Measurements from ENCODE around the gene ST6GALNAC3.

Gene ST6GALNAC3

GRCh38 chr1:76256289-76257223 is 182.0 kb downstream of the ST6GALNAC3 start:
- no peak for DNase-seq

- DNase-seq: no peak
Measured at GRCh38 chr1:76257823-76258222, 183.3 kb downstream of the ST6GALNAC3 start.

- no peak for DNase-seq
Measured at GRCh38 chr1:76259270-76259669, 184.7 kb downstream of the ST6GALNAC3 start.

- DNase-seq: no peak
Measured at GRCh38 chr1:76260279-76260678, 185.7 kb downstream of the ST6GALNAC3 start.

GRCh38 chr1:76262601-76263000 is 188.1 kb downstream of the ST6GALNAC3 start:
- no peak for DNase-seq

- no peak for DNase-seq
Measured at GRCh38 chr1:76264642-76265041, 190.1 kb downstream of the ST6GALNAC3 start.

- DNase-seq: no peak
Measured at GRCh38 chr1:76266762-76267161, 192.2 kb downstream of the ST6GALNAC3 start.

- DNase-seq: no peak
Measured at GRCh38 chr1:76267631-76268030, 193.1 kb downstream of the ST6GALNAC3 start.

- DNase-seq: peak; percentile 55
Measured at GRCh38 chr1:76268341-76268740, 193.8 kb downstream of the ST6GALNAC3 start.

GRCh38 chr1:76269155-76269554 is 194.6 kb downstream of the ST6GALNAC3 start:
- DNase-seq: peak; percentile 59

- no peak for DNase-seq
Measured at GRCh38 chr1:76274302-76274701, 199.8 kb downstream of the ST6GALNAC3 start.

GRCh38 chr1:76274718-76275117 is 200.2 kb downstream of the ST6GALNAC3 start:
- DNase-seq: no peak

- DNase-seq: no peak
Measured at GRCh38 chr1:76278711-76279100, 204.2 kb downstream of the ST6GALNAC3 start.

- DNase-seq: no peak
Measured at GRCh38 chr1:76279101-76279748, 204.7 kb downstream of the ST6GALNAC3 start.

GRCh38 chr1:76281306-76281705 is 206.8 kb downstream of the ST6GALNAC3 start:
- peak; percentile 73 for DNase-seq

GRCh38 chr1:76284842-76285241 is 210.3 kb downstream of the ST6GALNAC3 start:
- DNase-seq: no peak

- no peak for DNase-seq
Measured at GRCh38 chr1:76285578-76286135, 211.1 kb downstream of the ST6GALNAC3 start.

- no peak for DNase-seq
Measured at GRCh38 chr1:76287917-76288316, 213.4 kb downstream of the ST6GALNAC3 start.

GRCh38 chr1:76288758-76289483 is 214.4 kb downstream of the ST6GALNAC3 start:
- DNase-seq: no peak

GRCh38 chr1:76289692-76290091 is 215.1 kb downstream of the ST6GALNAC3 start:
- no peak for DNase-seq

- DNase-seq: no peak
Measured at GRCh38 chr1:76290271-76290670, 215.7 kb downstream of the ST6GALNAC3 start.

- DNase-seq: no peak
Measured at GRCh38 chr1:76291191-76291590, 216.6 kb downstream of the ST6GALNAC3 start.

- no peak for DNase-seq
Measured at GRCh38 chr1:76291737-76292136, 217.2 kb downstream of the ST6GALNAC3 start.
